Neural crest cell (in vitro differentiated cells): ENCODE results near the gene FNDC4. TPM values are rescaled to one million over a fixed set of nuclear protein-coding genes. Genes with fewer than 3 reads are reported as not detected.
A peak's percentile ranks its signal among the peaks of the same experiment; 100 is the strongest.

ENCODE experiments used
- DNase-seq: peaks from one replicate; pipeline ENCODE4 v3.0.0; 2021; ENCODE audit warnings: low read depth, mixed read lengths, low spot score
- H3K27ac Mint-ChIP-seq: one replicate; pipeline ENCODE4 v1.8.0; 2021; ENCODE audit warnings: mild to moderate bottlenecking, mixed read lengths; ENCODE audit not compliant: unreplicated experiment
- H3K27me3 Mint-ChIP-seq: 2 replicates; pipeline ENCODE4 v1.8.0; 2021; ENCODE audit warnings: low read depth, mild to moderate bottlenecking, mixed read lengths
- H3K36me3 Mint-ChIP-seq: 2 replicates; pipeline ENCODE4 v1.8.0; 2021; ENCODE audit warnings: low read depth, mild to moderate bottlenecking, mixed read lengths
- H3K4me1 Mint-ChIP-seq: 2 replicates; pipeline ENCODE4 v1.8.0; 2021; ENCODE audit warnings: mixed read lengths
- H3K4me3 Mint-ChIP-seq: one replicate; pipeline ENCODE4 v1.8.0; 2021; ENCODE audit warnings: mild to moderate bottlenecking, mixed read lengths
- H3K9me3 Mint-ChIP-seq: 2 replicates; pipeline ENCODE4 v1.8.0; 2021; ENCODE audit warnings: mixed read lengths
- total RNA-seq: library from RNA; stranded (reverse); gene quantifications from 2 replicates; pipeline ENCODE4 v1.2.1, GENCODE V29; 2021
- TF ChIP-seq, protein P1 (sequence below): fragments of 200-600 bp; sonication (generic); conservative IDR thresholded peaks from 2 replicates; pipeline ENCODE4 v1.5.0; 2021; ENCODE audit warnings: antibody characterized with exemption, mild to moderate bottlenecking

The FNDC4 gene
- total RNA-seq, 1 donor from 2014 or later, result 17.4 TPM

GRCh38 chr2:27492557-27492956 is 2.4 kb downstream of the FNDC4 start:
- Mint-ChIP-seq H3K4me3 (peak overlapping the region; percentile 42), H3K9me3 (no peaks in the 10 kb centered on the region), H3K36me3 (no peaks in the 10 kb centered on the region)

DNA sequence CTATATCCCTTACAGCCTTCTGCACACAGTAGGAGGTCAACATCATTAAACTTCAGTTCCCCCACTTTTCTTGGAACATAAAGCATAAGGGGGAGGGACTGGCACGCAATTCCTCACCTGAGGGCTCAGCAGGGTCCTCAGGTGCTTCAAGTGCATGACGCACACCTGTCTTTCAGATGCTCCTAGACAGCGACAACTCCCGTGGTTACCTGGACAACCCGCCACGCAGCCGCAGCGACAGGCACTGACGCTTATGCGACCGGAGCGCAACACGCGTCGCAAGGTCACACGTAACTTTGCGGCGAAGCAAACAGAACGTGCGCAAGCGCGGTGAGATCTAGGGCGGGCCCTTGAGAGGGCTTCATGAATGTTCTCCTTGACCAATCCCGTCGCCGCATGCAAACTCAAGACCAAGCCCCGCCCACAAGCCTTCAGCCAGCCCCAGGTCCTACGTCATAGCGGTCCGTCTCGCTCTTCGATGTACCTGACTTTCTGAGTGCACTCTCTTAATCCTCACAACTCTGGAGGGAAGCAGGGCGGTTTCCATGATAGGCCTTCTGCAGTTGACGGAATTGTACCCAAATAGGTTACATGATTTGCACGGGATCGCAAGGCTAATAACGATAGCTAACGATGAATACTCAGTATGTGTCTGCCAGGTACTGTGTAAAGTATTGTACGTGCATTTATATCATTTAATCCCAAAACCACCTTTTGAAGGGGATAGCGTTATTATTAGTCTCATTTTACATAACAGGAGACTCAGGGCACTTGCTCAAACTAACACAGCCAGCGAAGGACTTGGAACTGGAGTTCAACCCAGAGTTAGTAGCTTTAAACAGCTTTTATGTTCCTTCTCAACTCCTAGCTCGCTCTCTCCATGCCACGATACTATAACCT is 5.3 kb downstream of the FNDC4 start, which contains the start of gene IFT172:
Gene IFT172, minus strand, starts transcription at position 246 of the 900 bp plus-strand sequence. Its CDS starts 90 bp downstream, at position 156.
- peak within 1 kb of the TSS; percentile 78 for H3K27ac Mint-ChIP-seq
- peaks cover 11% of the 10 kb centered on the region for H3K27me3 Mint-ChIP-seq
- DNase-seq, result peak; percentile 97
- H3K36me3 Mint-ChIP-seq, result peaks cover 3% of the 10 kb centered on the region
- H3K4me1 Mint-ChIP-seq, result peaks cover 35% of the 10 kb centered on the region
- TF ChIP-seq, protein P1, sequence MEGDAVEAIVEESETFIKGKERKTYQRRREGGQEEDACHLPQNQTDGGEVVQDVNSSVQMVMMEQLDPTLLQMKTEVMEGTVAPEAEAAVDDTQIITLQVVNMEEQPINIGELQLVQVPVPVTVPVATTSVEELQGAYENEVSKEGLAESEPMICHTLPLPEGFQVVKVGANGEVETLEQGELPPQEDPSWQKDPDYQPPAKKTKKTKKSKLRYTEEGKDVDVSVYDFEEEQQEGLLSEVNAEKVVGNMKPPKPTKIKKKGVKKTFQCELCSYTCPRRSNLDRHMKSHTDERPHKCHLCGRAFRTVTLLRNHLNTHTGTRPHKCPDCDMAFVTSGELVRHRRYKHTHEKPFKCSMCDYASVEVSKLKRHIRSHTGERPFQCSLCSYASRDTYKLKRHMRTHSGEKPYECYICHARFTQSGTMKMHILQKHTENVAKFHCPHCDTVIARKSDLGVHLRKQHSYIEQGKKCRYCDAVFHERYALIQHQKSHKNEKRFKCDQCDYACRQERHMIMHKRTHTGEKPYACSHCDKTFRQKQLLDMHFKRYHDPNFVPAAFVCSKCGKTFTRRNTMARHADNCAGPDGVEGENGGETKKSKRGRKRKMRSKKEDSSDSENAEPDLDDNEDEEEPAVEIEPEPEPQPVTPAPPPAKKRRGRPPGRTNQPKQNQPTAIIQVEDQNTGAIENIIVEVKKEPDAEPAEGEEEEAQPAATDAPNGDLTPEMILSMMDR, result no peak
- H3K4me3 Mint-ChIP-seq, result peak within 1 kb of the TSS; percentile 93
- no peaks in the 10 kb centered on the region for H3K9me3 Mint-ChIP-seq

More at GRCh38 chr2:27492557-27492956, 2.4 kb downstream of the FNDC4 start:
- H3K27ac Mint-ChIP-seq, result no peak overlapping the region
- peaks cover 34% of the 10 kb centered on the region for H3K4me1 Mint-ChIP-seq
- peaks cover 35% of the 10 kb centered on the region for H3K27me3 Mint-ChIP-seq
- no peak for DNase-seq
- TF ChIP-seq, protein P1, result no peak

DNA sequence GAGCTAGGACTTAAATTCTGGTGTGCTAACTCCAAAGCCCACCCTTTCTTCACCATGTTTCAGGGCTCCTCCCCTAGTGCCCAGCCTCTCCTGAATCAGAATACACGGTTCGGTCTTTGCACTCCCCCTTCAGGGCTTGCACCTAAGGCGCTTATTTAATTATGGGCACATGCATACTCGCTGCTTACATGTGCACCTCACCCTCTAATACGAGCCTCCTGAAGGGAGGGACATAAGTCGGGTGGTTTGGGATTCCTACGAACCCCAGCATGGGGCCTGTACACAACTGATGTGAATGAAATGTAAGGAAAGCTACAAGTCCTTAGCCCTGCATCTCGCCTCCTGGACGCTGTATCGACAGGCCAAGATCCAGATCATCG is 5.9 kb downstream of the FNDC4 start:
- no peak for DNase-seq
- H3K9me3 Mint-ChIP-seq, result no peaks in the 10 kb centered on the region
- H3K36me3 Mint-ChIP-seq, result peaks cover 3% of the 10 kb centered on the region
- peaks cover 6% of the 10 kb centered on the region for H3K27me3 Mint-ChIP-seq
- TF ChIP-seq, protein P1, result no peak
- H3K27ac Mint-ChIP-seq, result peak overlapping the region; percentile 78
- peak overlapping the region; percentile 93 for H3K4me3 Mint-ChIP-seq
- peaks cover 32% of the 10 kb centered on the region for H3K4me1 Mint-ChIP-seq

GRCh38 chr2:27485496-27485895 is 9.5 kb downstream of the FNDC4 start:
- H3K27ac Mint-ChIP-seq, result no peak overlapping the region
- H3K27me3 Mint-ChIP-seq, result no peaks in the 10 kb centered on the region
- peaks cover 8% of the 10 kb centered on the region for H3K36me3 Mint-ChIP-seq
- no peak for DNase-seq
- H3K4me1 Mint-ChIP-seq, result peaks cover 25% of the 10 kb centered on the region
- H3K9me3 Mint-ChIP-seq, result no peaks in the 10 kb centered on the region
- TF ChIP-seq, protein P1, result no peak
- peak overlapping the region; percentile 18 for H3K4me3 Mint-ChIP-seq

GRCh38 chr2:27471961-27472360 is 23.0 kb downstream of the FNDC4 start:
- TF ChIP-seq, protein P1, result no peak
- peaks cover 7% of the 10 kb centered on the region for H3K36me3 Mint-ChIP-seq
- H3K27ac Mint-ChIP-seq, result no peak overlapping the region
- no peaks in the 10 kb centered on the region for H3K9me3 Mint-ChIP-seq
- H3K4me3 Mint-ChIP-seq, result no peak overlapping the region
- H3K4me1 Mint-ChIP-seq, result no peaks in the 10 kb centered on the region
- DNase-seq, result no peak
- H3K27me3 Mint-ChIP-seq, result no peaks in the 10 kb centered on the region
